Endometrium (tissue), 2 donors: ENCODE measurements around the gene HMHB1.
"Not testable (repeated sequence)": the region's sequence is repeated elsewhere in the genome, so short reads cannot be mapped to it uniquely, and the experiment has no call there.

Experiments
- FAIRE-seq: peaks from 2 replicates; lab custom pipeline; 2012; peaks lifted over from hg19 to GRCh38; lab: Jason Lieb, UNC
- donor health status: control.
- donor health status: control.

The HMHB1 gene

DNA sequence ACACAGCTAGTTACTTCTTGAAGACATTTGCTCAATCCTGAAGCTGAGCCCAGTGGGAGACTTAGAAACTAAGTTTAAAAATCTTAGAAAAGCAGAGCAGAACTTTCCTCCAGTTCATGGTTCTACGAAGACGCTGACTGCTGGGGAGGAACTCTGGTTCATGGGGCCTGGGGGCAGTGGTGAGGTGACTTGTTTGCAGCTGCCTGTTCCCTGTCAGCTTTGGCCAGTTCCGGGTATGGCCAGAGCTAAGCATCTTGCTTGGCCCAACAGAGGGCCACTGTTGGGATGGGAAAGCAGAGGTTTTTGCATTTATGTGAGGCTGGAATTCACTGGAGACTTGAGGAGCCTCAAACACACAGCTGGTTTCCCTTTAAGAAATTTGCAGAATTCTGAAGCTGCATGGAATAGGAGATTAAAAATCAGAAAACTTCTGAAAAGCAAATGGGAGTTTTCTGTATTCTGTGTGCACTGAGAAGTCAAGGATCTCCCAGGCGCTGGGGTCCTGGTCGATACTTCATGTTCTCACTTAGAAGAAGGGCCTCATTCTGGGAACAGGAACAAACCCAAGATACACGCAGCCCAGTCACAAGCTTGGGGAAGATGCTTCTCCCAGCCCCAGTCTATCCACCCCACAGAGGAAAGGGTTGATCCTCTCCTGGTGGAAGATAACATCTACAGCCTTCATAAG, 10.6 kb upstream of the HMHB1 start:
- FAIRE-seq, result no peak

- no peak for FAIRE-seq
These were observed 6.1 kb upstream of the HMHB1 start for GRCh38 chr5:143805861-143806260.

DNA sequence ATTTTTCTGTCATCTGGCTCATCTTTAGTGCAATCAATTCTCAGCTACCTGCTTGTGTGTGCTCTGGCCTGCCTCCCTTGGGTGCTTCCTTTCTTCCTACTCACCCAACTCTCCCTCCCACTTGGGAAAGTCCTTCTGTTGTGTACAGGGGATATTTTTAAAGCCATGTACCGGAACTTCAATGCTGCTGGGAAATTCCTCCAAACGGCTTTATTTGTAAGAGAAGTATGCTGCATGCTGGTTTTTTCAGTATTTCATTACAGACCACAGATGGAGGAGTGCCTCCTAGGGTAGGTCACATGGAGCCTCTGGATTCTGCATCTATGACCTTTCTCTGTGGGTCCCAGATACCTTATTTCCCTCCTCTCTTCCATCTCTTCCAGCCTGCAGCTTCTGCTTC, 5.4 kb upstream of the HMHB1 start:
- FAIRE-seq, result no peak

- FAIRE-seq, result no peak
These were observed 4.6 kb upstream of the HMHB1 start for GRCh38 chr5:143807401-143807800.

GRCh38 chr5:143816370-143816769, 4.4 kb downstream of the HMHB1 start:
- not testable (repeated sequence) for FAIRE-seq

DNA sequence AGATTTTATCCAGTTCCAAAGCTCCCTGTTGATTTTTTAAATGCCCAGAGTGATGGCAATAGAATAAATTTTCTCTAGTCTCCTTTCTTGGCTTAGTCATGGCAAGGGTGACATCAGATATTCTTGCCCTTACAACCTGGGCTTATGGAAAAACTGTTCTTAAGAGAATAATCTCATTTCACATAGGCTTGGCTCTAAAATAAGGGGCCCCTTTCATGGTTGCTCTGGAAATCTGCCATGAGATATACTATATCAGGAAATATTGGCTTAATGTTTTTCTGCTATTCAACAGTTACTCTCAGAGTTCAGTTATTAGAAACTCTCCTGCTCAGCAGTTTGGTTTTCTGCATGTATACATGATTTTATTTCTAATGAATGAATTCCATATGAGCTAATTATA, 7.8 kb downstream of the HMHB1 start:
- no peak for FAIRE-seq

DNA sequence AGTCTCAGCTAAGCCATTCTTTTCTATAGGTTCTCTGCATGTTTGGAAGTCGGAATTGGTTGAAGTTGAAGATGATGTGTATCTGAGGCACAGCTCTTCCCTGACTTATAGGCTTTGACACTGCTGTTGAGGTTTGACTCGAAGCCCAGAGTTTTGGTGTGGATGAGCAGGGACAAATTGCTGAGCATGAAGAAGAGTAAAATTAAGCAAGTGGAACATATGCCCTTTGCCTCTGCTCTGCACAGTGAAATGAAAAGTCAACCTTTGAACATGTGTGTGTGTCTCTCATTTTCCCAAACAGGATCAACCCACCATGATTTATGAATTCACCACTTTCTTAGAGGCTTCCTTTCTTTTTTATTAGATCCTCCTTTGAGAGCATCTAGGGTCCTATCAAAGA, 8.5 kb downstream of the HMHB1 start:
- FAIRE-seq, result no peak

DNA sequence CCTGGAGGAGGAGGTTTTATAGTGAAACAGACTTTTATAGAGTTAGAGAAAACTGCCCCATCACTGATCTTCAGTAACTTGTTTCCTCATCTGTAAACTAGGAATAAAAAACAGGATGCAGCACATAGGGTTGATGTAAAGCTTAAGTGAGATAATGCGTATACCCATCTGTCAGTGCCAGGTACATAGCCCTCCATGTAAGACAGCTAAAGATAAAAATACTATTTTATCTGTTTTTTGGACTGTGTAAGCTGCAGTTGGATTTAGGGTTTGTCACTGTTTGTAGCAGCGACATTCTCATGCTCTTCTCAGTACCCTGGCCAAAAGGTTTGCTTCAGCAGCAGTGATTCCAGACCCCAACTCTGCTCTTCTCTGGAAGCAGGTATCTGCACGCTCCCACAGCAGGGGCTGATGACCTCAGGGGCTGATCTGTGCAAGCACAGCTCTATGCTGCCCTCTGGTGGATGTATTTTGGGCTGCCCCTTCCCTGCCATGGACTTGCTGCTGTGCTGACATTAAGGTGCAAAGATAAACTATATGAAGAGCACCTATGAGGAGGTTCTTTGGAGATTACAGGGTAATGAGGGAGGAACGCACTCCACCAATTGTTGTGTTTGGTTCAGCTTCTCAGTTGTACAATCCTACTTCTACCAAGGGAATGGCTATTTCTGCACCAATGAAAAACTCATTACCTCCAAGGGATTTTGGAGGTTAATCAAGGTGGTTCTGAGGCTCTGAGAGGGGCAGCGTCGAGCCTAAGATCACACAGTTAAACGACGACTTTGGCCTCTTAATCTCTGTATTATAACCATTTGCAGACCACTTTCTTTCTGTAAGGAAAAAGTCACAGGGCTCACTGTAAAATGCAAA, 13.1 kb downstream of the HMHB1 start:
- no peak for FAIRE-seq

GRCh38 chr5:143826951-143827444, 15.0 kb downstream of the HMHB1 start:
- no peak for FAIRE-seq

DNA sequence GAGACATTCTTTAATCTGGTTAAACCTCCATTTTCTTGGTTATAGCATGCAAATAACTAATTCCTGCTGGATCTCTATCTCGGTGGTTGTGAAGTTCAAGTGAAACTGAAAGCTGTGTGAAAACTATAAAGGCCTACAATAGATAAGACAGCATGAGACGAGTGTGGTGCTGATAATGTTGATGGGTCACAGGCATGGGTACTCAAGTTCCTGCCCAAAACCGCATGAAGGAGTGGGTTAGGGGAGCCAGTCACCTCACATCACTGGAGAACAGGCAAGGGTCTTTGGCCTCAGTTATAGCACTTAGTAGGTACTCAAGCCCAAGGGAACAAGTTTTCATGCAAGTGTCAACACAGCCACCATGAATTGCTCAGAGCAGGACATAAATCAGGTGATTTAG, 16.7 kb downstream of the HMHB1 start:
- FAIRE-seq, result no peak

- FAIRE-seq, result no peak
These were observed 21.2 kb downstream of the HMHB1 start for GRCh38 chr5:143833177-143833576.

- FAIRE-seq, result no peak
These were observed 23.3 kb downstream of the HMHB1 start for GRCh38 chr5:143835251-143835650.

- no peak for FAIRE-seq
These were observed 24.3 kb downstream of the HMHB1 start for GRCh38 chr5:143836161-143836725.

DNA sequence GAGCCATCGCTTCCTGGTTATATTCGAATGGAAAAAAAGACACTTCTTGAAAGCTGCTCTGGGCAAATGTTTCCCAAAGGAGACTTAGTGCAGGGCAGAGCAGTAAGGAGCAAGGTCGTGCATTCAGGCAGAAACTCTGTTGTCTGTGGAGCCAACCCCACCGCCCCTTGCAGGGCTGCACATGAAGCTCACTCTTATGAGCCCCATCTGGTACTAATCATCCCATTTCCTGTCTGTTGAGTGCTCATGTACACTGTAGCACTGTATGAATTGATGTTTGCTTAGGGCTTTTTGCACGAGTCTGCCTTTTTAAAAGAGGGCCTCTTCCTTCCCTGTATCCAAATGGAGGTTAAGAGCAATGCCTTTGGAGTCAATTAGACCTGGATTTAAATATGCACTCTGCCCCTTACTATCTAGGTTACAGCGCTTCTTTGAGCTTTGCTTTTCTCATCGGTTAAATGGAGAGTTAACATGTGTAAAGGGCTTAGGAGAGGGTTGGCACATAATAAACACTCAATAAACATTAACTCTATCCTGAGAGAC, 25.4 kb downstream of the HMHB1 start:
- FAIRE-seq, result no peak

GRCh38 chr5:143841446-143841845, 29.5 kb downstream of the HMHB1 start:
- no peak for FAIRE-seq

- FAIRE-seq, result no peak
These were observed 31.0 kb downstream of the HMHB1 start for GRCh38 chr5:143842920-143843319.

GRCh38 chr5:143843461-143843860, 31.5 kb downstream of the HMHB1 start:
- FAIRE-seq, result no peak

DNA sequence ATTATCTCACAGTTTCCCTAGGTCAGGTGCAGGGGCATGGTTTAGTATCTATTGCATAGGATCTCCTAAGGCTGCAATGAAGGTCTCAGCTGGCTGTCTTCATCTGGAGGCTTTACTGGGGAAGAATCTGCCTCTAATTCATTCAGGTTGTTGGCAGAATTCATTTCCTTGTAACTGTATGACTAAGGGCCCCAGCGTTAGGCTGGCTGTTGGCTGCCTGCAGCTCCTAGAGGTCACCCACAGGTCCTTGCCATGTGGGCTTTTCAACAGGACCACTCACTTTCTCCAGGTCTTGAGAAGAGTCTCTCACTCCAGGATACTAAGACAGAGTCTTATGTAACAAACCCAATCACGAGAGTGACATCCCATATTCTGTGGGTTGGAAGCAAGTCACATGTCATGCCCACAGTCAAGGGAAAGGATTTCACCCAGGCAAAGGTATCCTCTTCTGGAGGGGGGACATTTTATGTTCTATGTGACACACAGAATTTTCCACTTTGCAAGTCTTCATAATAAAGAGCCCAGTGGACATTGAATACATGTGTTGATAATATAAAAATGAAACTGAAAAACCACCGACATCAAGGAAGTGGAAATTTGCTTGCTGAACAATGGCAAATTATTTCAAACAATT, 38.2 kb downstream of the HMHB1 start:
- FAIRE-seq, result no peak

- no peak for FAIRE-seq
These were observed 39.4 kb downstream of the HMHB1 start for GRCh38 chr5:143851383-143851782.

DNA sequence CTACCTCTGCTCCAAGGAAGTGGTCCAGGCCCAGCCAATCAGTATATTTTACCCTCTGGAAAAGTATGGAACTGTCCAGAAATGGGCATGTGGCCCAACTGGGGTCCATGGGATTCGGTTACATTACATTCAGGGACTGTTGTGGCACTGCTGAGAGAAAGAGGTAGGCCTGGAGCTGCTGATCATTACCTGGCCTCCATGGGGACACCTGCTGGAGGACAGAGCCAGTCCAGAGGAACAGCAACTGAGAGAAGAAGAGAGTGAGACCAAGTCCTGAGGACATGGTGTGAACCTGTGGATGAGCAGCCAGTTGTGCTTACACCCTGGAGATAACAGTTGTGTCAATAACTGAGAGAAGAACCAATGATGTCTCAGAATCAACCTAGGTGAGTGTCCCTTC, 48.2 kb downstream of the HMHB1 start:
- FAIRE-seq, result no peak

- FAIRE-seq, result no peak
These were observed 50.3 kb downstream of the HMHB1 start for GRCh38 chr5:143862271-143862670.

- FAIRE-seq, result no peak
These were observed 53.6 kb downstream of the HMHB1 start for GRCh38 chr5:143865426-143866025.
